HCT116 (cell line): Measurements from ENCODE around the gene PRDX3. TPM values are rescaled to one million over a fixed set of nuclear protein-coding genes. Genes with fewer than 3 reads are reported as not detected.

Experiments used
- ATAC-seq: fragments of 200-7000 bp; cut with Tn5 transposase; 2 replicates; pipeline ENCODE4 v1.9.1; 2020; ENCODE audit warnings: mild to moderate bottlenecking, moderate library complexity
- BruUV-seq: library from RNA; stranded (reverse); fragments of 400-500 nt; replicated peaks from 2 replicates; lab custom pipeline; 2021; lab: Mats Ljungman, UMichigan
- CTCF ChIA-PET: fragments of 300-600 bp; sonication (Branson Sonifier 250); formaldehyde crosslinking; loops from one replicate; lab custom pipeline; 2021; ENCODE audit warnings: antibody characterized with exemption; lab: Charles Lee
- POLR2A ChIA-PET: fragments of 300-600, 350-600 bp; sonication (Branson Sonifier 250); formaldehyde crosslinking; loops from one replicate; lab custom pipeline; 2021; ENCODE audit warnings: antibody characterized with exemption; lab: Charles Lee
- RAD21 ChIA-PET, 2 experiments: fragments of 300-600 bp; sonication (Branson Sonifier 250); formaldehyde crosslinking; loops; one replicate each; lab custom pipeline; 2023; ENCODE audit warnings: low total read pairs in 2 of 2; ENCODE audit not compliant: uncharacterized antibody in 2 of 2, unreplicated experiment in 2 of 2, low non-redundant PET in 1 of 2; lab: Charles Lee
- DNase-seq: peaks from one replicate; pipeline ENCODE4 v3.0.0-alpha.2; 2010; ENCODE audit warnings: low read depth, low spot score
- H2AFZ ChIP-seq: fragments of 200-600 bp; shearing (Covaris generic), sonication (generic); 2 replicates; pipeline ENCODE4 v1.6.1; 2017; ENCODE audit warnings: low read depth, mixed run types, mixed read lengths, antibody characterized with exemption, low read length; ENCODE audit not compliant: poor library complexity, severe bottlenecking
- H3K27ac ChIP-seq: 2 replicates; pipeline ENCODE4 v1.5.1; 2012; ENCODE audit warnings: low read depth, low read length
- H3K27me3 ChIP-seq: fragments of 200-600 bp; sonication (generic); 2 replicates; pipeline ENCODE4 v1.6.1; 2016; ENCODE audit warnings: mixed run types, low read length, mixed read lengths; ENCODE audit not compliant: insufficient read depth
- H3K36me3 ChIP-seq, 2 experiments: fragments of 200-500 bp in 1 of 2; fragments of 200-600 bp in 1 of 2; sonication (Bioruptor generic) in 1 of 2; sonication (generic) in 1 of 2; 2 replicates each; pipeline versions ENCODE4 v1.5.1 to v1.6.1; 2014 to 2016; ENCODE audit warnings: low read length in 2 of 2, inconsistent platforms in 1 of 2, mixed read lengths in 1 of 2, mixed run types in 1 of 2; ENCODE audit not compliant: insufficient read depth in 2 of 2, control insufficient read depth in 1 of 2
- H3K4me1 ChIP-seq, 2 experiments: fragments of 200-600 bp in 1 of 2; sonication (generic) in 1 of 2; 2 replicates each; pipeline versions ENCODE4 v1.5.1 to v1.6.1; 2012 to 2017; ENCODE audit warnings: low read length in 2 of 2, inconsistent platforms in 1 of 2, mild to moderate bottlenecking in 1 of 2, mixed read lengths in 1 of 2, mixed run types in 1 of 2, moderate library complexity in 1 of 2; ENCODE audit not compliant: insufficient read depth in 2 of 2, control insufficient read depth in 1 of 2
- H3K4me2 ChIP-seq: fragments of 200-600 bp; sonication (generic); 2 replicates; pipeline ENCODE4 v1.6.1; 2017; ENCODE audit warnings: mixed run types, low read length, mixed read lengths
- H3K4me3 ChIP-seq, 2 experiments: fragments of 200-600 bp in 1 of 2; sonication (generic) in 1 of 2; replicated peaks in 1 of 2; 2 replicates each; pipeline ENCODE4 v1.5.1; 2011 to 2016; ENCODE audit warnings: low read length in 2 of 2, control low read depth in 1 of 2, low read depth in 1 of 2, mild to moderate bottlenecking in 1 of 2, mixed read lengths in 1 of 2, mixed run types in 1 of 2
- H3K79me2 ChIP-seq: fragments of 200-600 bp; sonication (generic); 2 replicates; pipeline ENCODE4 v1.6.1; 2017; ENCODE audit warnings: mild to moderate bottlenecking, mixed run types, low read length, moderate library complexity, mixed read lengths; ENCODE audit not compliant: insufficient read depth
- H3K9ac ChIP-seq: fragments of 200-600 bp; sonication (generic); 2 replicates; pipeline ENCODE4 v1.6.1; 2016; ENCODE audit warnings: low read length, mixed read lengths
- H3K9me2 ChIP-seq: fragments of 200-600 bp; sonication (generic), shearing (Covaris generic); 2 replicates; pipeline ENCODE4 v1.6.1; 2017; ENCODE audit warnings: mixed run types, mild to moderate bottlenecking, moderate library complexity; ENCODE audit not compliant: insufficient read depth
- H3K9me3 ChIP-seq, 2 experiments: fragments of 200-500 bp in 1 of 2; fragments of 200-600 bp in 1 of 2; sonication (Bioruptor generic) in 1 of 2; sonication (generic) in 1 of 2; 2 replicates each; pipeline ENCODE4 v1.6.1; 2014 to 2017; ENCODE audit warnings: low read length in 2 of 2, mixed read lengths in 2 of 2, inconsistent platforms in 1 of 2, low read depth in 1 of 2, mild to moderate bottlenecking in 1 of 2, mixed run types in 1 of 2, moderate library complexity in 1 of 2; ENCODE audit not compliant: control insufficient read depth in 1 of 2, insufficient read depth in 1 of 2
- H4K20me1 ChIP-seq: fragments of 200-600 bp; sonication (generic), shearing (Covaris generic); 2 replicates; pipeline ENCODE4 v1.6.1; 2017; ENCODE audit warnings: mixed run types, mild to moderate bottlenecking, moderate library complexity; ENCODE audit not compliant: insufficient read depth
- ATF3 ChIP-seq: IDR thresholded peaks from 2 replicates; pipeline ENCODE4 v1.6.1; 2012
- CBX3 ChIP-seq: IDR thresholded peaks from 2 replicates; pipeline ENCODE4 v1.6.1; 2012; ENCODE audit warnings: low read depth
- CEBPB ChIP-seq: IDR thresholded peaks from 2 replicates; pipeline ENCODE4 v1.6.1; 2012; ENCODE audit warnings: low read depth
- CTCF ChIP-seq, 3 experiments: fragments of 200-600 bp in 1 of 3; sonication (generic) in 1 of 3; IDR thresholded peaks in 2 of 3; conservative IDR thresholded peaks in 1 of 3; 2 replicates each; pipeline ENCODE4 v1.5.1; 2012 to 2017; ENCODE audit warnings: low read depth in 2 of 3, low read length in 2 of 3, antibody characterized with exemption in 1 of 3, borderline replicate concordance in 1 of 3, control low read depth in 1 of 3, mild to moderate bottlenecking in 1 of 3, mixed read lengths in 1 of 3, mixed run types in 1 of 3, moderate library complexity in 1 of 3; ENCODE audit not compliant: insufficient read depth in 1 of 3
- EGR1 ChIP-seq: IDR thresholded peaks from 2 replicates; pipeline ENCODE4 v1.6.1; 2012; ENCODE audit warnings: low read depth
- EZH2 ChIP-seq: fragments of 200-600 bp; sonication (generic); IDR thresholded peaks from 2 replicates; pipeline ENCODE4 v1.6.1; 2017; ENCODE audit warnings: antibody characterized with exemption, mixed run types
- EZH2phosphoT487 ChIP-seq: fragments of 200-600 bp; IDR thresholded peaks from 2 replicates; pipeline ENCODE4 v1.6.1; 2018; ENCODE audit warnings: antibody characterized with exemption, borderline replicate concordance
- FOSL1 ChIP-seq: IDR thresholded peaks from 2 replicates; pipeline ENCODE4 v1.6.1; 2012; ENCODE audit warnings: low read depth
- POLR2A ChIP-seq: IDR thresholded peaks from 2 replicates; pipeline ENCODE4 v1.7.0; 2011; ENCODE audit warnings: borderline replicate concordance; ENCODE audit not compliant: insufficient read depth, insufficient read length; ENCODE audit errors: extremely low read depth
- REST ChIP-seq: IDR thresholded peaks from 2 replicates; pipeline ENCODE4 v1.6.1; 2012; ENCODE audit warnings: low read depth
- SP1 ChIP-seq: IDR thresholded peaks from 2 replicates; pipeline ENCODE4 v1.6.1; 2012; ENCODE audit warnings: low read depth
- TCF7L2 ChIP-seq: IDR thresholded peaks from 2 replicates; pipeline ENCODE4 v1.7.0; 2011; ENCODE audit warnings: borderline replicate concordance, inconsistent platforms; ENCODE audit not compliant: insufficient read depth, insufficient read length; ENCODE audit errors: extremely low read depth
- ZFX ChIP-seq: fragments of 450-650 bp; IDR thresholded peaks from 2 replicates; pipeline ENCODE4 v1.6.1; 2017
- ZNF274 ChIP-seq: fragments of 200-500 bp; sonication (Bioruptor generic); IDR thresholded peaks from 2 replicates; pipeline ENCODE4 v1.6.1; 2014; ENCODE audit warnings: mild to moderate bottlenecking, low read depth, low read length, inconsistent platforms
- intact Hi-C: fragments of 100-400 bp; cut with micrococcal nuclease; formaldehyde crosslinking; loops from 2 replicates; pipeline ENCODE4 v1.10.0; 2022
- total RNA-seq: library from RNA; stranded (reverse); gene quantifications from one replicate; pipeline ENCODE4 v1.2.1, GENCODE V29; 2021; ENCODE audit not compliant: unreplicated experiment

Gene PRDX3
- total RNA-seq, 1 experiment from 2014 or later = 281 TPM

- RAD21 ChIA-PET = no interaction called here
- intact Hi-C loops = no loop called here
- peaks cover 52 to 59% of the 10 kb centered on the region in 2 experiments for H3K36me3 ChIP-seq
Observed at GRCh38 chr10:119153661-119154060, 25.0 kb downstream of the PRDX3 start.

GRCh38 chr10:119153041-119153440, 25.6 kb downstream of the PRDX3 start:
- Histone ChIP-seq H2AFZ (no peak overlapping the region), H3K4me1 (no peaks in the 10 kb centered on the region), H3K36me3 (peaks cover 49 to 58% of the 10 kb centered on the region in 2 experiments), H3K9me3 (no peaks in the 10 kb centered on the region), H3K4me2 (no peak overlapping the region), H3K4me3 (no peak overlapping the region), H3K27ac (no peak overlapping the region), H3K9me2 (no peaks in the 10 kb centered on the region), H3K27me3 (no peaks in the 10 kb centered on the region), H3K79me2 (no peaks in the 10 kb centered on the region), H3K9ac (no peak overlapping the region), H4K20me1 (no peaks in the 10 kb centered on the region)
- POLR2A ChIA-PET = no interaction called here
- CTCF ChIA-PET = no interaction called here
- intact Hi-C loops = no loop called here
- RAD21 ChIA-PET = no interaction called here
- TF ChIP-seq EZH2phosphoT487 (no peak), ZNF274 (no peak), SP1 (no peak), CBX3 (no peak), POLR2A (no peak), CEBPB (no peak), FOSL1 (no peak), ZFX (no peak), REST (no peak), ATF3 (no peak), TCF7L2 (no peak), EGR1 (no peak), CTCF (IDR thresholded peaks at IDR 0.05 in 2 of 3, conservative IDR thresholded peaks at IDR 0.05 in 1 of 3; ENCODE audit: borderline replicate concordance in 1 of 3, insufficient read depth in 1 of 3, low read depth in 2 of 3, low read length in 2 of 3) (no peak)
- ATAC-seq = no peak
- no peak for DNase-seq
- no TSS peak for BruUV-seq

More at GRCh38 chr10:119153661-119154060, 25.0 kb downstream of the PRDX3 start:
- no peaks in the 10 kb centered on the region for H4K20me1 ChIP-seq
- H3K27ac ChIP-seq = no peak overlapping the region
- TF ChIP-seq EZH2 (no peak), CEBPB (no peak), EZH2phosphoT487 (no peak)
- H3K9me2 ChIP-seq = no peaks in the 10 kb centered on the region
- no peaks in the 10 kb centered on the region for H3K9me3 ChIP-seq
- H3K27me3 ChIP-seq = no peaks in the 10 kb centered on the region
- H3K79me2 ChIP-seq = no peaks in the 10 kb centered on the region
- ATAC-seq = no peak
- ChIA-PET POLR2A (no interaction called here), CTCF (no interaction called here)
- no peak overlapping the region for H2AFZ ChIP-seq
- no peak for DNase-seq
- H3K4me2 ChIP-seq = no peak overlapping the region
- no peak overlapping the region for H3K9ac ChIP-seq
- no TSS peak for BruUV-seq
- no peak overlapping the region for H3K4me3 ChIP-seq
- H3K4me1 ChIP-seq = no peaks in the 10 kb centered on the region
